G401 (cell line): Measurements from ENCODE around the gene TMEM242. TPM values are rescaled to one million over a fixed set of nuclear protein-coding genes. Genes with fewer than 3 reads are reported as not detected.

Experiments
- DNase-seq: peaks from one replicate; pipeline ENCODE4 v3.0.0-alpha.2; 2015; ENCODE audit warnings: low spot score
- in situ Hi-C: cut with HindIII; loops from 2 replicates; pipeline ENCODE4 v1.10.0; 2016; ENCODE audit warnings: low sequenced_read_pairs, mixed read lengths
- total RNA-seq: library from RNA; depleted of rRNA; stranded (reverse); fragments of >200 nt; shearing (Covaris generic); gene quantifications from 2 replicates; pipeline ENCODE4 v1.2.3, GENCODE V29; 2014

The TMEM242 gene
- total RNA-seq, 1 experiment from 2014 or later: 4.0 TPM

- in situ Hi-C loops: no loop called here
- no peak for DNase-seq
Observed at GRCh38 chr6:157263881-157264397, 59.4 kb downstream of the TMEM242 start.

DNA sequence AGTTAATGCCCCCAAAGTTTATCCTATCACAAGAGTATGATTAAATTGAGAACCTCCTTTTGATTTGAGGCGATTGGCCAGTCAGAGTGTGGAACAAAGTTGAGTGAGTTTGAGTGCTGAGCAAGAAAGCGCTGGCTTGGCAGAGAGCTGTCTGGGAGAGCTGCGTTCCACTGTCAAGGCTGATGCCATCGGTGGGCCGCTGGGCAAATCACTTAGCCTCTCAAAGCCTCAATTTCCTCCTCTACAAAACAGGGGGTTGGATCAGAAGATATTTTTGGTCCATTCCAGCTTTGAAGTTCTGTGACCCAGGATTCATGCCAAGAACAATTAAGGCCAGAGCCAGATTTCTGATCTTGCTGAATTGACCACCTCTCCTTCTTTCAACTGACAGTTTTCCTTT, 60.2 kb downstream of the TMEM242 start:
- no peak for DNase-seq
- in situ Hi-C loops: no loop called here

DNA sequence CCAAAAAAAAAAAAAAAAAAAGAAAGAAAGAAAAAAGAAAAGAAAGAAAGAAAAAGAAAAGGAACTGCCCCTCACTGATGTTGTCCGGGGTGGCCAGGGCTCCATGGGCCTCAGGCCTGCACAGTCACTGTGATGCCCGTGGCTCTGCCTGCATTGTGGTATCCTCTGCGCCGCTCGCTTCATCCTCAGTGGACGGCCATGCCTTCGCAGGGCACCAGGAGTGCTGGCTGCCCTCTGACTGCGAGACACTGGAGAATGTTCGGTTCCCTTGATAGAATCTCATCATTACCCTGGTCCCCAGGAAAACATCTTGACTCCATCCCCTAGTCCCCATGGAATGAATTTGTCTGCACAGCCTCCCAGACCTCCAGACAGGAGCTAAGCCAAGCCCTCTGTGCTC, 61.7 kb downstream of the TMEM242 start:
- DNase-seq: no peak
- in situ Hi-C loops: no loop called here

GRCh38 chr6:157260735-157261410, 62.4 kb downstream of the TMEM242 start:
- in situ Hi-C loops: no loop called here
- DNase-seq: no peak

- no peak for DNase-seq
- in situ Hi-C loops: no loop called here
Observed at GRCh38 chr6:157259443-157259842, 63.9 kb downstream of the TMEM242 start.

DNA sequence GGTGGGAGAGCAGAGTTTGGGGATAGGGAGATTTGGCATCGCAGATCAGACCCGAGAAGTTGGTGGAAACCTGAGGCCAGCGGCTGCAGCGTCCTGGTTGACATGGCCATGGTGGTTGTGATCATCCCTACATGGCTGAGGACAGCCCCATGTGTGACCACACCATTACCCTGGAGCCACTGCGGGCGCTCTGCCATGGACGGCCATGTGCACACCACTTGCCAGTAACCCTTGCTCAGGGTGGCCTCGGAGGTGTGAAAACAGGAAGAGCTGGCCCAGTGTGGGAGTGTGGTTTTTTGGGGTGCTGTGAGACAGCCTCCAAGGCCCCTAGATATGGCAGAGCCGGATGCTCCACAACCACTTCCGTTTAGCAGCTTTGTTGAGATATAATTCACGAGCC, 64.4 kb downstream of the TMEM242 start:
- in situ Hi-C loops: no loop called here
- DNase-seq: no peak

DNA sequence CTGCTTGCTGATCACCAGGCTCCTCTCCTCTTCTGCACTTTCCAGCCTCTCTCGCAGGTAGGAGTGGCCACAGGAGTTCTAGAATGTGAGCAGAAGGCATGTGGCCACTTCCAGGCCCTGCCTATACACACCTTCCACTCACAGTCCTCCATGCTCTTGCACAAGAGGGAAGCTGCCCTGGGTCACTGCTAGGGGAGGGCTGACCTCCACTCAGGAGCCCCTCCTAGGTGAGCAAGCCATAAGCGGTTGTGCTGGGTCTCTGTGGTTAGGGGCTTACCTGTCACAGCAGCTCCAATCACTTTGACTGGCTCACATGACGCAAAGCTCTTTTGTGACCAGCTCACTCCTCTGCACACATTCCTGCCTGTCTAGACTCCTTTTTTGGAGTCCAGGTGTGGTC, 68.2 kb downstream of the TMEM242 start:
- in situ Hi-C loops: no loop called here

GRCh38 chr6:157254538-157254937, 68.8 kb downstream of the TMEM242 start:
- in situ Hi-C loops: no loop called here
- DNase-seq: no peak

More for the DNA sequence above, 68.2 kb downstream of the TMEM242 start:
- no peak for DNase-seq

DNA sequence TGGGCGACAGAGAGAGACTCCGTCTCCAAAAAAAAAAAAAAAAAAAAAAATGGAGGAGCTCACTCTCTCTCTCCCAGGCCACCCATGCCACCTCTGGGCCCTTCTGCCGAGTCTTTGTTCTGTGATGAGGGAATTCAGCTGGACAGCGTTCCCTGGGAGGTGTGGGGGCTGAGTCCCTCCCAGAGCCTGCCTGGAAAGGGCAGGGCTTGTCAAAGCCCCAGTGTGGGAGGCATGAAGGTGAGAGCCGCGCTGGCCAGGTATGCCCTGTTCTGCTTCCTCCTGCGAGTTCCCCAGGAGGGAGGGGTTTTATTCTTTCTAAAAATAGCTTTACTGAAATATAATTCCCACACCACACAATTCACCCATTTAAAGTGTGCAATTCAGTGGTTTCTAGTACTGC, 69.6 kb downstream of the TMEM242 start:
- DNase-seq: no peak
- in situ Hi-C loops: no loop called here

- DNase-seq: no peak
- in situ Hi-C loops: no loop called here
Observed at GRCh38 chr6:157253017-157253416, 70.3 kb downstream of the TMEM242 start.

DNA sequence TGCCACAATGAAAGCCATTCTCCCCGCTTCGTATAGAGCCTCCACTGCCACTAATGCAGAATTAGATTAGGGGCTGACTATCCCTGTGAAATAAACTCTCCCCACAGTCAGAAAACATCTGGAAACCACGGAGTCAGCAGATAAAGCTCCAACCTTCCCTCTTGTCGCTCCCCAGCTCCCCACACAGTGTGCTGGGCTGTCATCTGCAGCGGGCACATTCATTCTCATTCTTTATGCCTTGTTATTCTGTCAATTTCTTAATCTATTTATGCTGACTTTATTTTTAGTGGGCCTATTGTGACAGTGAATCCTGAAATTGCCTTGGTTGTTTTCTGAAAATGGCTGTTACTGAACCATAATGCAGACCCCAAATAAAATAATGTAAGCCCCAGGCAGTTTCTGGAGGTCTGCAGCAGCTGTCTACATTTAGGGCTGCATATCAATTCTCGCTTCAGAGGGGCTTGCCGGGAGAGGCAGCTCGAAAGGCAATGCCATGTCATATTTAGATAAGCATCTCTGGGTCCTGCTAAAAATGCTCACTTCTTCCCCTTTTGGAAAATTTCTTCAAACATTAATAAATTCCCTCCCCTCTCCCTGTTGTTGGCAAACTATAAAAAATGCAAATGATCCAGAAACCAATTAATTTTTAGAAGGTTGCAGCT, 71.6 kb downstream of the TMEM242 start:
- no peak for DNase-seq
- in situ Hi-C loops: no loop called here

DNA sequence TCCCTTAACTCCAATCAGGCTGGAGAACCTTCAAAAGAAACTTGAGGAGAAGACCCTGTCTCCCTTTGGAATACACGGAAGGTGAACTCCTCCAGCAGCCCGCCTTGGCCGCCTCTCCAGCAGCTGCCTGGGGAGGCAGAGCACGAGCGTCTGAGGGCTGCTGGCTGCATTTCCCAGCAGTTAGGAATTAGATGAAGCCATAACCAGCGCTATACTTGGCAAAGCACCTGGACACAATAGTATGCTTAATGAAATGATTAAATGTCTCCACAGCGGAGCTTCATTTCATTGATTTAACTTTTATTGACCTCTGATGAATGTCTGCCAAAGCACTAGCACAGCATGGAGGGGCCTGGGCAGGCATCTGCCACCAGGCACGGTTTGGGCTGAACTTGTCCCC, 73.5 kb downstream of the TMEM242 start:
- DNase-seq: no peak
- in situ Hi-C loops: no loop called here

DNA sequence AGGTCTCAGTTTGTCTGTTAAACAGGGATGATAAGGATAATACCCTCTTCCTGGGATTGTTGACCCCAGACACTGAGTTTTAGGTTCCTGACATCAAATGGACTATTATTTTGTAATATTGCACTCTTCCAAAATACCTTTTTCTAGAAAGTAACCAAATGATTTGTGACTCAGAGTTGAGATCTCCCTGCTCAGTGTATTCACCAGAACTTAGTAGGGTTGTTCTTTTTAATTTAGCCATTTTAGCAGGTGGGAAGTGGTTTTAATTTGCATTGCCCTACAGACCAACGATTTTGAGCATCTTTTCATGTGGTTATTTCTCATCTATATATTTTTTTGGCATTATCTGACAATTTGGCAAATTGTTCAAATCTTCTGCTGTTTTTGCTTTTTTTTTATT, 75.1 kb downstream of the TMEM242 start:
- no peak for DNase-seq
- in situ Hi-C loops: no loop called here

GRCh38 chr6:157246771-157247484, 76.4 kb downstream of the TMEM242 start:
- in situ Hi-C loops: no loop called here

GRCh38 chr6:157246048-157246630, 77.2 kb downstream of the TMEM242 start:
- in situ Hi-C loops: no loop called here
- no peak for DNase-seq

More at GRCh38 chr6:157246771-157247484, 76.4 kb downstream of the TMEM242 start:
- DNase-seq: no peak

DNA sequence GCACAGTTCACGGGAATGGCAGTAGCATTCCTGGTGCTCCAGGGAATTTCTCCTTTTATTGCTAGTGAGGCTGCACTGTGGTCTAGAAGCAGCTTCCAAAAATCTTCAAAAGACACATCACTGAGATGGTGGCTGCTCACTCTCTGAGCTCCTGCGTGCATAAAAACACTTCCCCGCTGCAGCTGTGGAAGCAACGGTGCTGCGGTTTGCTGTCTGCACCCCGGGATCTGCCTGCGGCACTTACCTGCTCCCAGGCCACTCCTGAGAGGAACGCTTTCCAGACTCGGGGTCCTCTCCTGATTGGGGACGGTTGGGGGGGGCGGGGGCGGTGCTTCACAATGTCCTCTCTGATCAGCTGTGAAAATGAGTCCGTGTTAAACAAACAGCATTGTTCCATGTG, 77.9 kb downstream of the TMEM242 start:
- DNase-seq: no peak
- in situ Hi-C loops: no loop called here

DNA sequence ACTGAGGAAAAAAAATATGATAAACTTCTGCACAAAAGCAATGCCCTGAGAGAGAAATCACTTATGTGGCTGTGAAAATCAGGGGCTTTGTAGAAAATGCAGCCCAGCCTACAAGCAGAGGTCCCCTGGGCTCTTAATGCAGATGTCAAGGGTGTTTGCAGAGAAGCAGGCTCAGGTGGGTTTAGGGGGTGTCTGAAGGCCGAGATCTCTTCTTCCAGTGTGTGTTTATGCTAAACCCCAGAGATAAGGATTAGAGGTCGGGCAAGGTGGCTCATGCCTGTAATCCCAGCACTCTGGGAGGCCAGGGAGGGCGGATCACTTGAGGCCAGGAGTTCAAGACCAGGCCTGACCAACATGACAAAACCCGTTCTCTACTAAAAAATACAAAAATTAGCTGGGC, 78.5 kb downstream of the TMEM242 start:
- in situ Hi-C loops: no loop called here
- DNase-seq: no peak

- in situ Hi-C loops: no loop called here
- no peak for DNase-seq
Observed at GRCh38 chr6:157244175-157244574, 79.1 kb downstream of the TMEM242 start.

DNA sequence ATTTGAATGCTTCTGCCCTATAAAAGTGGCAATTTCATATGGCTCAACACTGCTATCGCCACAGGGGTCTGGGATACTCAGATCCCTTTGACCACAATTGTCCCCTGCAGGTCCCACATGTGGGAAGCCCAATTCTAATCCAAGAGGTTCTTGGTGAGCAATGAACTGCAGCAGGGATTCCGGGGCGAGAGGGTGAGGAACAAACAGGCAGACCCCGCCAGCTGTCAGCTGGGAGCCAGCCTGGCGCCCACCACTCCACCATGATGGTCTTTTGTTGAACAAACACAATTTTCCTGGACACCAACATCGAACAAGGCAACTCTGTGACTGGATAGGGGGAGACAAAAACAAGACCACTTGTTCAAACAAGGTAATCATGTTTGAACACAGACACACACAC, 80.5 kb downstream of the TMEM242 start:
- no peak for DNase-seq
- in situ Hi-C loops: no loop called here

- no peak for DNase-seq
- in situ Hi-C loops: no loop called here
Observed at GRCh38 chr6:157240960-157241311, 82.4 kb downstream of the TMEM242 start.
